IMR-90 (cell line): Measurements from ENCODE around the gene IQSEC1. TPM values are rescaled to one million over a fixed set of nuclear protein-coding genes. Genes with fewer than 3 reads are reported as not detected.

Experiments used
- ATAC-seq: fragments of 200-7000 bp; cut with Tn5 transposase; 2 replicates; pipeline ENCODE4 v1.9.1; 2020; ENCODE audit warnings: low read depth, mild to moderate bottlenecking, moderate library complexity
- BruUV-seq: library from RNA; stranded (reverse); fragments of 400-500 nt; replicated peaks from 2 replicates; lab custom pipeline; 2021; lab: Mats Ljungman, UMichigan
- CTCF ChIA-PET: fragments of 300-600 bp; formaldehyde crosslinking; extraction: SDS; loops from one replicate; lab custom pipeline; 2021; ENCODE audit warnings: antibody characterized with exemption; lab: Yijun Ruan, JAX
- POLR2A ChIA-PET: fragments of 300-600 bp; sonication (Branson Sonifier 250); formaldehyde crosslinking; loops from one replicate; lab custom pipeline; 2022; ENCODE audit warnings: antibody characterized with exemption; ENCODE audit not compliant: unreplicated experiment; lab: Charles Lee
- DNase-seq: peaks from one replicate; pipeline ENCODE4 v3.0.0; 2013
- H2AFZ ChIP-seq: replicated peaks from 2 replicates; pipeline ENCODE3; 2013; ENCODE audit warnings: low read length, mild to moderate bottlenecking; ENCODE audit not compliant: poor library complexity
- H2AK5ac ChIP-seq: 2 replicates; pipeline ENCODE4 v1.6.1; 2013; ENCODE audit warnings: low read depth, low read length, inconsistent platforms
- H2AK9ac ChIP-seq: replicated peaks from 2 replicates; pipeline ENCODE3; 2013; ENCODE audit warnings: mild to moderate bottlenecking, low read depth, low read length, moderate library complexity; ENCODE audit not compliant: poor library complexity
- H2BK120ac ChIP-seq: 2 replicates; pipeline ENCODE4 v1.6.1; 2013; ENCODE audit warnings: low read depth, low read length, inconsistent platforms
- H2BK15ac ChIP-seq: 3 replicates; pipeline ENCODE4 v1.6.1; 2013; ENCODE audit warnings: low read depth, low read length, inconsistent platforms
- H2BK20ac ChIP-seq: 2 replicates; pipeline ENCODE4 v1.6.1; 2013; ENCODE audit warnings: low read depth, mild to moderate bottlenecking, inconsistent platforms, low read length, moderate library complexity
- H2BK5ac ChIP-seq: 2 replicates; pipeline ENCODE4 v1.6.1; 2013; ENCODE audit warnings: mild to moderate bottlenecking, low read depth, low read length, inconsistent platforms; ENCODE audit not compliant: poor library complexity, severe bottlenecking
- H3K14ac ChIP-seq: replicated peaks from 2 replicates; pipeline ENCODE4 v1.6.1; 2013; ENCODE audit warnings: low read depth, low read length, inconsistent platforms
- H3K18ac ChIP-seq: 2 replicates; pipeline ENCODE4 v1.6.1; 2013; ENCODE audit warnings: low read depth, low read length, control low read depth
- H3K23ac ChIP-seq: 2 replicates; pipeline ENCODE4 v1.6.1; 2013; ENCODE audit warnings: low read depth, low read length, inconsistent platforms
- H3K27ac ChIP-seq: 2 replicates; pipeline ENCODE4 v1.5.1; 2013; ENCODE audit warnings: mild to moderate bottlenecking, control low read depth, low read length; ENCODE audit not compliant: insufficient read depth
- H3K27me3 ChIP-seq: 2 replicates; pipeline ENCODE4 v1.6.1; 2013; ENCODE audit warnings: low read length; ENCODE audit not compliant: control insufficient read depth, insufficient read depth
- H3K36me3 ChIP-seq: 2 replicates; pipeline ENCODE4 v1.6.1; 2013; ENCODE audit warnings: low read length, mixed read lengths; ENCODE audit not compliant: control insufficient read depth, insufficient read depth
- H3K4ac ChIP-seq: 2 replicates; pipeline ENCODE4 v1.6.1; 2013; ENCODE audit warnings: low read depth, low read length, inconsistent platforms
- H3K4me1 ChIP-seq: 2 replicates; pipeline ENCODE4 v1.6.1; 2013; ENCODE audit warnings: low read length, mixed read lengths; ENCODE audit not compliant: control insufficient read depth, insufficient read depth
- H3K4me2 ChIP-seq: 2 replicates; pipeline ENCODE4 v1.6.1; 2013; ENCODE audit warnings: low read depth, mild to moderate bottlenecking, control low read depth, low read length, moderate library complexity
- H3K4me3 ChIP-seq: 2 replicates; pipeline ENCODE4 v1.5.1; 2013; ENCODE audit warnings: low read depth, mild to moderate bottlenecking, control low read depth, low read length, moderate library complexity; ENCODE audit not compliant: insufficient read depth
- H3K56ac ChIP-seq: 2 replicates; pipeline ENCODE4 v1.6.1; 2013; ENCODE audit warnings: low read length, inconsistent platforms; ENCODE audit not compliant: insufficient read depth; ENCODE audit errors: extremely low read depth
- H3K79me1 ChIP-seq, 2 experiments: 2 replicates each; pipeline ENCODE4 v1.6.1; 2013; ENCODE audit warnings: low read length in 2 of 2, inconsistent platforms in 1 of 2, low read depth in 1 of 2
- H3K9ac ChIP-seq: 2 replicates; pipeline ENCODE4 v1.6.1; 2013; ENCODE audit warnings: low read depth, low read length, control low read depth
- H3K9me1 ChIP-seq: 2 replicates; pipeline ENCODE4 v1.6.1; 2013; ENCODE audit warnings: low read length, inconsistent platforms; ENCODE audit not compliant: insufficient read depth
- H3K9me3 ChIP-seq: 2 replicates; pipeline ENCODE4 v1.6.1; 2013; ENCODE audit warnings: low read length; ENCODE audit not compliant: control insufficient read depth, insufficient read depth
- H4K20me1 ChIP-seq: 2 replicates; pipeline ENCODE4 v1.6.1; 2013; ENCODE audit warnings: low read length, inconsistent platforms; ENCODE audit not compliant: insufficient read depth
- H4K5ac ChIP-seq: 2 replicates; pipeline ENCODE4 v1.6.1; 2013; ENCODE audit warnings: mild to moderate bottlenecking, low read depth, low read length, control low read depth
- H4K8ac ChIP-seq, 2 experiments: 2 replicates each; pipeline ENCODE4 v1.6.1; 2013; ENCODE audit warnings: low read depth in 2 of 2, low read length in 2 of 2, control low read depth in 1 of 2, inconsistent platforms in 1 of 2
- H4K91ac ChIP-seq: 2 replicates; pipeline ENCODE4 v1.6.1; 2013; ENCODE audit warnings: low read depth, low read length, inconsistent platforms; ENCODE audit not compliant: insufficient read depth
- CHD1 ChIP-seq: IDR thresholded peaks from 2 replicates; pipeline ENCODE4 v1.6.1; 2012; ENCODE audit warnings: low read depth, low read length, improper control_type of control experiment
- MAFK ChIP-seq: IDR thresholded peaks from 2 replicates; pipeline ENCODE4 v1.6.1; 2012; ENCODE audit warnings: low read depth, low read length, improper control_type of control experiment
- MXI1 ChIP-seq: IDR thresholded peaks from 2 replicates; pipeline ENCODE4 v1.6.1; 2012; ENCODE audit warnings: low read depth, mild to moderate bottlenecking, low read length, moderate library complexity, borderline replicate concordance
- WGBS, 2 experiments: methylation state at CpG; one replicate each; pipeline versions ENCODE4 v1.1.5 to v1.1.7; 2013; ENCODE audit warnings: missing lambda C conversion rate in 2 of 2; ENCODE audit not compliant: insufficient read length in 1 of 2; ENCODE audit errors: extremely low coverage in 2 of 2; 5-methylcytosine and 5-hydroxymethylcytosine counted together
- dilution Hi-C: fragments of 300-500 bp; cut with HindIII; formaldehyde crosslinking; loops from one replicate; pipeline ENCODE4 v1.14.3; 2018; ENCODE audit warnings: low sequenced_read_pairs; ENCODE audit not compliant: unreplicated experiment
- in situ Hi-C: fragments of 300-500 bp; cut with MboI; formaldehyde crosslinking; loops from 3 replicates; pipeline ENCODE4 v1.14.3; 2019; ENCODE audit warnings: low sequenced_read_pairs, inconsistent platforms, mixed read lengths
- intact Hi-C: fragments of 100-400 bp; cut with micrococcal nuclease; formaldehyde crosslinking; loops from 2 replicates; pipeline ENCODE4 v1.10.0; 2022
- polyA plus RNA-seq, 3 experiments: library from polyadenylated mRNA; depleted of rRNA; stranded (reverse); fragments of >200 nt; gene quantifications; 2 replicates each; pipeline ENCODE4 v1.2.3, GENCODE V29; 2012; ENCODE audit warnings: low replicate concordance in 1 of 3
- total RNA-seq: library from RNA; depleted of rRNA; stranded (reverse); fragments of >200 nt; gene quantifications from 2 replicates; pipeline ENCODE4 v1.2.3, GENCODE V29; 2012

Gene IQSEC1
- total and polyA plus RNA-seq, 2 of the 4 experiments (the other 2 are of a cell fraction): 5.9 to 11.9 TPM

DNA sequence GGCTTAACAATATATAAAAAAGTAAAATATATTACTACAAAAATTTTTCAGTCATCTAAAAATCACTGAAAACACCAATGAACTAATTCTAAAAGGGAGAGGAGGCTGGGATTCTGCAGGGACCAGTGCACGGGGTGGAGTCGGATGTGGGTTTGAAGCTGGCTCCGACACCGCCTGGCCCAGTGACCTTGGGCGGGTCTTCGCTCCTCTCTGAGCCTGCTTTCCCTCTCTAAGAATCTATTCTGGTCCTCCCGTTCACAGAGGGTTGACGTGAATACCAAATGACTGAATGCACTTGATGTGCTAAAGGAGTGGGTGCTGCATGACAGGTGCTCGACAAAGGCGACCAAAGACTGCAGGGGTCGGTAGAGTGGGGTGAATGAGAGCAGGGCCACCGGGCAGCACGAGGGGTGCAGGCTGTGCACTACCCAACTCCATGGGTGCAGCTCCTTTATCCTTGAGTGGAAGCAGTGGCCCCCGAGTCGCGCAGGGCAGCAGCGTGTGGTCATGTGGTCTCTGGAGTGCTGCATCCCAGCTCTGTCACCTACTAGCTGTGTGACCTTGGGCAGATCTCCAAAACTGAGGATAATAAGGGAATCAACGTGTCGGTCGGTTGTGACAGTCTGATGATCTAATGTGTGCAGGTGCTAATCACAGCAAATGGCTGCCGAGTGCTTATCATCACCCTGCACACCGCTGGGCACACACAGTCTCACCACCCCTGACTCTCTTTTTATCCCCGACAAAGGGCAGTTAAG lies 8.6 kb upstream of the IQSEC1 start:
- no peak overlapping the region for H2AK9ac ChIP-seq
- no peak overlapping the region for H4K91ac ChIP-seq
- no peak overlapping the region for H2BK20ac ChIP-seq
- H3K9ac ChIP-seq: no peak overlapping the region
- no peaks in the 10 kb centered on the region for H3K36me3 ChIP-seq
- no peak overlapping the region for H2AK5ac ChIP-seq
- H4K5ac ChIP-seq: no peak overlapping the region
- H2BK120ac ChIP-seq: no peak overlapping the region
- H3K4me3 ChIP-seq: no peak overlapping the region
- no peak overlapping the region for H2BK15ac ChIP-seq
- dilution Hi-C loops: no loop called here
- no TSS peak for BruUV-seq
- H4K20me1 ChIP-seq: no peaks in the 10 kb centered on the region
- H3K18ac ChIP-seq: no peak overlapping the region
- no peak for TF ChIP-seq MXI1
- no peak for TF ChIP-seq CHD1
- no peak for TF ChIP-seq MAFK
- in situ Hi-C loops: loop anchor here (10.0 kb wide), 1 partner anchor 563 kb away; no protein-coding TSS in a partner anchor
- H3K14ac ChIP-seq: no peak overlapping the region
- no peak overlapping the region for H3K4ac ChIP-seq
- intact Hi-C loops: no loop called here
- H3K9me1 ChIP-seq: no peaks in the 10 kb centered on the region
- H3K9me3 ChIP-seq: no peaks in the 10 kb centered on the region
- POLR2A ChIA-PET: no interaction called here
- CTCF ChIA-PET: interaction anchor here (1.0 kb wide), 1 partner anchor 8 kb away, joined by 3 read pairs; no protein-coding TSS in a partner anchor
- no peak for DNase-seq
- no peaks in the 10 kb centered on the region for H3K79me1 ChIP-seq
- no peak for ATAC-seq
- 90% methylated on average over 7 of the region's 23 CpGs; no CpG with 5 or more reads in 1 of the 2 experiments for WGBS, 2 experiments
- H3K23ac ChIP-seq: no peak overlapping the region
- peak overlapping the region; percentile 43 for H2AFZ ChIP-seq
- no peak overlapping the region for H4K8ac ChIP-seq
- no peak overlapping the region for H3K56ac ChIP-seq
- H3K4me2 ChIP-seq: no peak overlapping the region
- no peak overlapping the region for H2BK5ac ChIP-seq
- H3K27ac ChIP-seq: no peak overlapping the region
- H3K4me1 ChIP-seq: no peaks in the 10 kb centered on the region
- peaks cover 54% of the 10 kb centered on the region for H3K27me3 ChIP-seq
